Measurements from ENCODE around the gene MATCAP1.
A peak's percentile ranks its signal among the peaks of the same experiment; 100 is the strongest.

The MATCAP1 gene

DNA sequence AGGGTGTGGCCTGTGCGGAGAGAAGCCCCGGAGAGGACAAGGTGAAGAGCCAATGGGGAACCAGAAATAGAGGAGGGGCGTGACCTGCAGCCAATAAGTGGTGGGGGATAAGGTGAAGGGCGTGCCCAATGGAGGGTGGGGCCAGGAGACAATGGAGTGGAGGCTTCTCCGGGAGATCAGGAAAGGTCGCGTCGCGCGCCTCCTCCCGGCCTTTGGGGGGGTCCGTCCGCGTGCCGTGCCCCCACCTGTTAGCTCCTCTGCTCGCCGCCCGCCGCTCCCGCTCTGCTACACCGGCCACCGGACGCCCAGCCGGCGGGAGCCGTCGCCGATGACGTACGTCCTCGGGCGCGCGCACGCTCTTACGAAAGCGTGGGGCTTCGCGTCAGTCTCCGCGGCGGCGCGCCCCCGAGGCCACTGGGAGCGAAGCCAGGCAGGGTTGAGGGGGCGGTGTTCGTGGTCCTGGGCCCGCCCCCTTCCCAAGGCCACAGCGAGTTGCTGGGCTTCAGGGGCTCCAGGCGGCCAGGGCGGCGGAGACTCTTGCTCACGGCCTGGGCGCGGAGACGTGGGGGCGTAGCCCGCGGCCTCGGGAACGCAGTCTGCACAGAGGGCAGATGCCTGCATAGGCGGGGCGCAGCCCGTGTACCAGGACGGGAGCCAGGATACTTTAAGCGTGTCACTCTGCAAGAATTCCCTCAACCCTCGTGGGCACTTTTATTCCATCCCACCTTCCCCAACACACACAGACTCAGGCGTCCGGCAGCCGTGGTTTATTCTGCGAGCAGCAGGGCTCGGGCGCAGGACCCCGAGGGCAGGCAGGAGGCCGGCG, at the start of gene MATCAP1:
Gene MATCAP1 (minus strand): TSS at position 337 of the 826 bp plus-strand sequence. CDS start 3,353 bp downstream, outside the sequence.
- DNase-seq: peak; percentile 98

DNA sequence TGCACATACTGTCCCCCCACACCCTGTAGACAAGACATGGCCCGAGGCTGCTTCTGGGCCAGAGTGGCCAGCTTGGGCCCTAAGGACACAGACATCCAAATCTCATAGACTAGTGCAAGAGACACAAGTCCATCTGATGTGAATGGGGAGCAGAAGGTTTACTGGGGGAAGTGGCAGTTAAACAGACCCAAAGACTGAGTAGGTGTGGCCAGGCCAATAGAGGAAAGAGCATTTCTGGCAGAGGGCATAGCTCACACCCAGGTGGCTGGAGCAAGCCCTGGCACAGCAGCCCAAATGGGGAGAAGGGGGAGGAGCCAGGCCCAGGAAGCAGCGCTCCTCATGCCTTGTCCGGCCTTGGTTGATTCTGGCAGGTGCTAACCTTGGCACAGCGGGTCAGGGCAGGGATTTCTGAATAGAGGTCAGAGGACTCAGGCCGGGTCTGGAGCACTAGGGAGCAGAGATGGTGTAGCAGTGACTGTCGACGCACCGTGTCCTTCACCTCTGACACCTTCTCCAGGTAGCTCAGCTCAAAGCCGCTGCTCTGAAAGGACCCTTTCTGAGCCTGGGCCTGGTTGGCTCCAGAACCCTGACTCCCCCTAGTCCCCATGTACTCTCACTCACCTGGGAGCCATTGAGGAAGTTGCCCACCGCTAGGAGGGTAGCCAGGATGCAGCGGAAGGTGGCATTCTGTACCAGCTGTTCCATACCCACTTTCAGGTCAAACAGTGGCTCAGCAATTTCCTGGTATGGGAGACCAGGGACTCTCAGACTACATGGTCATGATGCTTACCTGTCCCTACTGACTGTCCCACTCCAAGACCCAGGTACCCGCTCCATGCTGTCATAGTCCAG, 47.3 kb upstream of the MATCAP1 start:
- no peak for DNase-seq

DNA sequence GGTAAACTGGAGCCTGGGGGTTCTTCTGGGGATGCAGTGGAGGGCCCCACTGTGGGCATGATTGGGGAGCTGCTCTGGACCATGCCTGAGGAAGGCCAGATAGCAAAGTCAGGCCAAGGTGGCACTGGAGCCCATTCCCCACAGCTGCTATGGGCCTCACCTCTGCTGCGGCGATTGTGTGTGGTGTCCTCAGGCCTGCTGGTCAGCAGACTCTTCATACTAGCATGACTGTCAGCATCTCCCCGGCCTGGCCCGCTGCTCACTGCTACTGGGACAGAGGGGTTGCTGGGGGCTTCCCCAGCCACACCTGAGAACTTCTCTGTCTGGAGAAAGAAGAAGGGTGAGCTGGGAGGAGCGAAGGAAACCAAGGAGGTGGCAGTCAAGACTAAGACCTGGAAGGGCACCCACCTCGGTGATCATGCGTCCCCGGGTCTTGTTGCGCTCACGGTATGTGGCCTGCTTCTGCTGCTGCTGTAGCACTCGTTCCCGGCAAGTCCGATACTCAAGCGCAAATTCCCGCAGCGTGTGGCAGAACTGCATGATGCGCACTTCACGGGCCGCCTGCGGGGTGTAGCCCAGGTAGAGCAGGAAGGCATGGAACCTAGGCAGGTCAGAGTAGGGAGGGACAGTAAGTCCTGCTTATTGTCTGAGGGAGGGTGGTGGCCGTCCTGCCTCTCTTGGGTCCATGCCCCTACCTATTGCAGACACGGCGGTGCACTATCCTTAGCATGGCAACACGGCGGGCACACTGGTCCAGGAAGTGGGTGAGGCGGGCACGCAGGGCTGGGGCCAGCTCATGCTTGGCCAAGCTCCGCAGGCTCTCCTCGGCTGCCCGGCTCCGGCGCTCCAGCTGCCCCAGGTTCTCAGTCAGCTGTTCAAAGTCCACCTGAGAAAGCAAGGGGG, 46.4 kb upstream of the MATCAP1 start:
- no peak for DNase-seq

DNA sequence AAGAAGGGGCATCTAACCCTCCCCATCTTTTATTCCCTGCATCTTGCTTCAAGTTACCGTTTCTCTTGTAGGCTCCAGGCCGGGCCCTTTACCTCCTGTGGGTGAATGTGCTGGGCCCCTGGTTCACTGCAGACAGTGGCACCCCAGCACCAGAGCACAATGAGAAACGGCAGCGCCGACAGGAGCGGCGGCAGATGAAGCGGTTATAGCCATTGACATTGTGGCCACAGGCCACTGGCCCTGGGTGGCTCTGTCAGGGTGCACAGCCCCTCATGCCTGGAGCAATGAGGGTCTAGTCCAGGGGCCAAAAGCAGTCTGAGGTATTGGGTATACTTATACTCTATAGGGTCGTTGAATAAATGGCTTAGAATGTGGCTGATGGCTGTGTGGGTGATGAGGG, 45.1 kb upstream of the MATCAP1 start:
- DNase-seq: no peak

DNA sequence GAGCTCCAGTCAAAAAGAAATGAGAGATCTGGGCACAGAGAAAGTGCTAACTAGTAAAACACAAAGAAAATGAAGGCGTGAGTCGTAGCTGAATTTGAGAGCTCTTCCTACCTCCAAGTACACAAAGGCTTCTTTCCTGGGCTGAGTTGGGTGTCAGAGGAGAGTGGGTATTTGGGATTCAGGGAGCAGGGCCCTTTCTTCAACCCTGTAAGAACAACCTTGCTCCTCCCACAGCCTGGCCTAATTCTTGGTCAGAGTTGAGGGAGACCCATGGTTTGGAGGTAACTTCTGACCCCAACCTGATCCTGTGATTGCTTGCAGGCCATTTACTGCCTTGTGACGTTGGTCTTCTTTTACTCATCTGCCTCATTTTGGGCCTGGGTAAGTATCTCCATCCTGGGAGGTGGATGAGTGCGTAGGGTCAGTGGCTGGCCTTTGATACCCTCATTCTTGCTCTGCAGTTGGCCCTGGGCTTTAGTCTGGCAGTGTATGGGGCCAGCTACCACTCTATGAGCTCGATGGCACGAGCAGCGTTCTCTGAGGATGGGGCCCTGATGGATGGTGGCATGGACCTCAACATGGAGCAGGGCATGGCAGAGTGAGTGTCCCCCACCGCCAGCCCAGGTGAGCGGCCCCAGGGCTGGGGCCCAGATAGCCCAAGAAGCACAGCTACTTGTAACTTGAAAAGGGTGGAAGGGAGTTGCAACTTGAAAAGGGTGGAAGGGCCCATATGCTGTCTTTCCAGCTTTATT, 44.4 kb upstream of the MATCAP1 start:
- no peak for DNase-seq

DNA sequence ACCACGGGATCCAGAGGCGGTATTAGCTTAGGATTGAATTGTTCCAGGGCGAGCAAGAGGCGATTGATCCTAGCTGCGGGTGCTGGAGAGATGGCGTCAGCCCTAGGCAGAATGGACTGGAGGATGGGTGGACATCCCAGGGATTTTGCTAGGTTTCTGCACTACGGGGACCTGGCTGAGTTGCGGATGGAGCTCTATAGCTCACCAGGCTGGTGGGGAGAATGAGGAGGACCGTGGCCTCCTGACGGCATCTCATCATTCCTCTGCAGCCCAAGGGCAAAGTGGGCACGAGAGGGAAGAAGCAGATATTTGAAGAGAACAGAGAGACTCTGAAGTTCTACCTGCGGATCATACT, 43.8 kb upstream of the MATCAP1 start:
- no peak for DNase-seq

DNA sequence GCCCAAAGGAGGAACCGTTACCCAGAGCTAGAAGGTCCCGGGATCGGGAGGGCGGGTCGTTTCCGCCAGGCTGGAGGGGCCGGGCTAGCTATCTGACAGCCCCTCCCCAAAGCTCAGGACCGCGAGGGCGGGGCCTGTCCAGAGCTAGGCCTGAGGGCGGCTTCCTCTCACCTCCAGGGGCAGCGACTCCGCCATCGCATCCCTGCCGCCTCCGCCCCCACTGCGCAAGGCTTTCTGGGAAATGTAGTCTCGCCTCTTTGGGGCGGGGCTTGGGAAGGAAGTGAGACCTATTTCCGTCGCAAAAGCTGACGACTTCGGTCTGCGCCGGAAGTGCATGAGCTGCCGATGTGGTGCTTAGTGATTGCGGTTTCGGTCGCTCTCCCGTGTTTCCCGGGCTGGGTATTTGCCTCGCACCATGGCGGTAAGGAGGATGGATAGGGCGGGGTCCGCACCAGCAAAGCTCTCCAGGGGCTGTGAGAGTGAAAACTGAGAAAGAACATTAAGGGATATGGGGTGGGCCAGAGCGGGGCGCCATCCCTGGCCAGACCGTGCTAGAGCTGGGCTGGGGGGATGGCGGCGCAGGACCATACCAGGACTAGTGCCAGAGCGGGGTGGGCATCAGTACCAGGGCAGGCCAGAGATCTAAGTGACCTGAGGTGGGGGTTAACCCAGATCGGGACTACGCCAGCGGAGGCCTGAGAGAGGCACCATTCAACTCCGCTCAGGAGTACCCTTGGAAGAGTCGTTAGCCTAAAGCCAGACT, 43.2 kb upstream of the MATCAP1 start, which contains the start of gene TMEM208:
Gene TMEM208 (plus strand): TSS at position 327 of the 763 bp plus-strand sequence. CDS start 89 bp downstream, at position 416.
- DNase-seq: peak; percentile 99

DNA sequence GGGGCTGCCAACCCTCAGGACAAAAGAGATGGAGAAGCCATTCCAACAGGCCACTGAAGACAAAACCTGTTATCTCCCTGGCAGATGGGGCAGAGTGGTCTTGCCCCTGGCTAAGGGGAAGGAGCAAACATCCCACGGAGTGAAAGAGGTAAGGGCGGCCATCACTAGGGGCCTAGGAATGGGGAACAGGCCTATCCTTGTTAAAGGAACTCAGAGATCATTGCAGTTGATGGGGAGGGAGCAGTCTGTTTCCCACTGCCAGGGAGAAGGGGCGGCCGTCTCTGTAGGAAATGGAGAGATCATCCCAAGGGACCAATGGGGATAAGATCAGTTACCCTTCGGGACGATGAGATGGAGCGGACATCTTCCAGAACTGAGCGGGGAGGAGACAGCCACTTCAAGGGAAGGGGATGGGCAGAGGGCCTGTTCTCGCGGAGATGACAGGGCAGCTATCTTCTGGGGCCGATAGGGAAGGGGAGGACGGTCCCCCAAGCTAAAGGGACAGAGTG, 42.6 kb upstream of the MATCAP1 start:
- no peak for DNase-seq

DNA sequence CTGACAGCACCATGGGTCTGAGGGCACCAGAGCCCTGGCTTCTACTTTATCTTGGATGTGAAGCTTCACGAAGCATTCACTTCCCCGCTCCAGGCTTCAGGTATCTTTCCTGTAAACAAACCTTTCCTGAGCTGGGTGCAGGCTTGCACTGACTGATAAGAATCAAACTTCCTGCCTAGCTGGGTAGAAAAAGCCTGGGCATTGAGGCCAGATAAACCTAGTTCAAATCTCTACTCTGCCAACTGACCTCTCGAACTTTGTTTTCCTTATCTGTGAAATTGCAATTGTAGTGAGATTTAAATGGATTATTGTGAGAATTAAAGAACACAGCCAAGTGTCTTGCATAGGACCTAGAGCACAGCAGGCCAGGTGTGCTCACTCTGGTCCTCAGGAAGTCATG, 40.2 kb upstream of the MATCAP1 start:
- no peak for DNase-seq

DNA sequence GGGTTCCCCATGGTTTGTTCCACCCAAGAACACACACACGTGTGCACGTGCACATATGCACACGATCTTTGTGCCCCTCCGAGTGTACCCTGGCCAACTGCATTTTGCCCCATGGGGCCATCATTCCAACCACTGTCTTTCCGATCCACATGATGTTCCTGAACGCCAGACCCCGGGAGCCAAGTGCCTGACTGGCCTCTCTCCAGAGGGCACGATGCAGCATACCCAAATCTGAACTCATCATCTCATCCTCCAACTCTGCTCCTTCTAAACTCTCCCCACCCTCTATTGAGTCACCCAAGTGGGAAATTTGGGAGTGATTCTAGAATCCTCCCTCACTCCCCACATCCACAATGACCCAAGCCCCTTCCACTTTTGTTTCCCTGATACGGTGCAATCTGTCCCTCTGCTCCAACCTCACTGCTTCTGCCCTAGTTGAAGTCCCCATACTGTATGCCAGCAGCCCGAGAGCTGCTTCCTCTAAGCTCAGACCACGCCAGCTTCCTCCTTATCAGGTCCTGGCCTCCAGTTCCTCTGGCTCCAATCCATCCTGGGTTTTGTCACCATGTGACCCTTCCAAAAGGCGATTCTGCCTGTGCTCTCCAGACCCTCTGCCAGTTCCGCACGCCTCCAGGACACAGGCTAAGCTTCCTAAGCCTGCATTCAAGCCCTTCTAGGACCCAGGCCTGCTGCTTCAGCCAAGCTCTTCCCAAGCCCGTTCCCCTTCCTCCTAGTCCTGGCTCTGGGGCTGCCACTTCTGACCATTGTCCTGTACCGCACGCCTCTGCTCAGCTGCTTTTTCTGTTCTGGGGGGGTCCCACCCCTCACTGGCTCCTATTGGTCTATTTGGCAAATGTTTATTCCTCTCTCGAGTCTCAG, 33.1 kb upstream of the MATCAP1 start:
- no peak for DNase-seq

DNA sequence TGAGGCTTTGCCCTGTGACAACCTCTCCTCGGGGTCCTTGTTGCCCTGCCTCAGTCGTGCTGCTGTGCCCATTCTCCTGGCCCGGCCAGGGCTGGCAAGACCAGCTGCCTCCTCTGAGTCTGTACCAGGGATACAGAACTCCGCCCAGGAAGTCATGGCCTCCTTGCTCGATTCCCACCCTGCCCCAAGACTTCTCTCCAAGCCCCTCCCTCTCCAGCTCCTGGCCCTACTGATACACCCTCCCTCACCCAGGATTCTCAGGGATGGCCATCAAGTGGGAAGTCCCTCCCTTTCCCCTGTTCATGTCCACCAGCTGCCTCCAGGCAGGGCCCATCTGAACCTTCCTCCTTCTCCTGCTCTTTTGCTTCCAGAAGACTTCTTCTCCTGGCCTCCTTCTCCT, 31.9 kb upstream of the MATCAP1 start:
- DNase-seq: no peak

DNA sequence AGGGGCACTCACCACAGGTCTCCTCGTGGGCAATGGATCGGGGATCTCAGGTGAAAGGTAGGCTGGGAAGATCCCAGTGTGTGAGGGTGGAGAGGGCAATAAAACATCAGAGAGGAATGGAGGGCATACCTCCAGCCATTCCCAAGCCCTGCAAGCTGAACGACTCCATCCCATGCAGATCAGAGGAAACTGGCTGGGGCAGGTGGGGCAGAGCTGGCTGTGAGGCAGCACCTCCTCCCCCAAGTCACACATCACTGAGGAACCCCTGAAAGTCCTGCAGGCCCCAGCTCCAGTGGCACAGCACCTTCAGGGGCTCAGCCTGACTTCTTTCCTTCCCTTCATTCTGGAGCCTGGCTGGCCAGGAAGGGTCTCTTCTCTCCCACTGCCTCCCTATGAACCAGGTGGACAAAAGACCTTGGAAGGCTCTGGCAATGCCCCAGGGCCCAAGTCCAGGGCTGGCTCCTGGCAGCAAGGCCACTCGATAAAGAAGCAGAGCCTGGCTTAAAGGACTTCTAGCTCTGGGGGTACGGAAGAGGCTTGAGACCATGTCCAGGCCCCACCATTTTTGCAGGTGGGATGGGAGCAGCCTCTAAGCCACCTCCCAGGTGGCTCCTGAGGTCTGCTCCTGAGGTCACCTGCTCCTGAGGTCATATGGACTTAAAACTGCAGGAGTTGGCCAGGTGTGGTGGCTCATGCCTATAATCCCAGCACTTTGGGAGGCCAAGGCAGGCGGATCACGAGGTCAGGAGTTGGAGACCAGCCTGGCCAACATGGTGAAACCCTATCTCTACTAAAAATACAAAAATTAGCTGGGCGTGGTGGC, 29.6 kb upstream of the MATCAP1 start:
- DNase-seq: no peak

DNA sequence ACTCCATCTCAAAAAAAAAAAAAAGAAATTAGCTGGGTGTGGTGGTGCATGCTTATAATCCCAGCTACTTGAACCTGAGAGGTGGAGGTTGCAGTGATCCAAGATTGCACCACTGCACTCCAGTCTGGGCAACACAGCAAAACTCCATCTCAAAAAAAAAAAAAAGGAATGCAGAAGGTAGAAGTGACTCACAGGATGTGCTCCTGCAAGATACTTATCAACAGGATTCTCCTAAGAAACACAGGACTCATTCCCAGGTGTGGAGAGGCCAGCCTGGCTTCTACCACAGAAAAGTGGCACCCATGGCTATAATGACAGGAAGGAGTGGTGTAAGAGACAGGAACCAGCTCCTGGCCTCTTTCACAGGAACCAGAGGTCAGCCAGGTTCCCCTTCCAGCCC, 29.0 kb upstream of the MATCAP1 start:
- no peak for DNase-seq

DNA sequence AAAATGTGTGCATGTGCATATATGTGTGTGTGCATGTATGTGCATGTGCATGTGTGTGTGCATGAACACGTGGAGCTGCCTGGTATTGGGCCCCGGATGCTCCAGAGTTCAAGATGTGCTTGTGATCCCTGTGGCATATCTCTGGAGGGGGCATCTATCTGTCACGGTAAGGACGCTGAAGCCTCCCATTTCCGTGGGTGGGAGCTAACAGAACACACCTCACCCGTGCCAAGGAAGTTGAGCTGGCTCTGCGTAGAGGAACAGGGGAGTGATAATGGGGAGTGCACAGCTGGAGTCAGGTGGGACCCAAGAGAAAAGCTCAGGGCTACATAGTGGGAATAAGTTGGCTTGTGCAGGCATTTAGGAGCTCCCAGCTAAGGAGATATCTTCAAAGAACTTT, 27.9 kb upstream of the MATCAP1 start:
- no peak for DNase-seq

DNA sequence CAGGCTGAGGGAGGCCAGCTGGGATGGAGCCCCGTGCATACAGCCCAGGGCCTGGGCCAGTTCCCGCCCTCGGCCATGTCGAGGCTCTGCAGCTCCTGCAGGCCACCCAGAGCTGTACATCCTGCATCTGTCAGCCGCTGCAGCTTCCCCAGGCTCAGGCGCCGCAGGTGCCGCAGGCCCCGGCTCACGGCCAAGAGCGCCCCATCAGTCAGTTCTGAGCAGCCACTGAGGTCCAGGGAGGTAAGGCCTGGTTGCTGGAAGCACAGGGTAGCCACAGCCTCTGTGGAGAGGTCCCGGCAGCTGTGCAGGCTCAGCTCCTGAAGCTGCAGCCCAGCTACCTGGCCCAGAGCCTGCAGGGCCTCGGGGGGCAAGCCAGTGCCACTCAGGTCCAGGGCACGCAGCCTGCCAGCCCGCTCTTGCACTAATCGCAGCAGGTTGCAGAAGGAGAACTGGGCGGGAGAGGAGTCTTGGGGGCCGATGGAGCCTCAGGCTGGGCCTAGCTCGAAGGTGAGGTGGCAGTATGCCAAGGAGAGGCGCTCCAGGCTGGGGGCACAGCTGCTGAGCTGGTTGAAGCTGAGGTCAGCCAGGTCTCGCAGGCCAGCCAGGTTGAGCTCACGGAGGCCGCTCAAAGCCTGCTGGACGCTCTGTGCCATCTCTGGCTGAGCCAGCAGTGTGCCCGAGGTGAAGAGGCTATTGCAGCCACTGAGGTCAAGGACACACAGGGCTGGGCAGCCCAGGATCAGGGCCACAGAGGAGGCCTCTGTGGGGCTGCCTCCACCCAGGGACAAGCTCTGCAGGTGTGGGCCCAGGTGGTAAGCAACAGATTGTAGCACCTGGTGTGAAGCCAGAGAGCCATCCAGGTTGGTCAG, 26.5 kb upstream of the MATCAP1 start:
- no peak for DNase-seq

DNA sequence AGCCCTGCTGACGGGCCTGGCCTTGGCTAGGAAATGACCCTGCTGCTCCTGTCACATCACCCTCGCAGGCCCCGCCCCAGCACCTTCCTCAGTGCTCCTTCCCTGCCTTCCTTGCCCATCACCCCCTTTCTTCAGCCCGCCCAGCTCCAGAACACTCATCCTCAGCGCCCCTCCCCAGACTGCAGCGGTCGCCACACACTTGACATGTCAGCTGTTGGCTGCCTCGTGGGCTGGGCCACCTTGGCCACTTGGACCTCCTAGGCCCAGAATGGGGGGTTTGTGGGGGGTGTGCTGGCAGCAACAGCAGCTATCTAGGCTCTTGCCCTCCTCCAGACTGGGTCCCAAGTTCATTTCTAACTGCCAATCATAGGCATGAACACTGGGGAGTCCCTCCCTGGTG, 25.8 kb upstream of the MATCAP1 start:
- DNase-seq: no peak

DNA sequence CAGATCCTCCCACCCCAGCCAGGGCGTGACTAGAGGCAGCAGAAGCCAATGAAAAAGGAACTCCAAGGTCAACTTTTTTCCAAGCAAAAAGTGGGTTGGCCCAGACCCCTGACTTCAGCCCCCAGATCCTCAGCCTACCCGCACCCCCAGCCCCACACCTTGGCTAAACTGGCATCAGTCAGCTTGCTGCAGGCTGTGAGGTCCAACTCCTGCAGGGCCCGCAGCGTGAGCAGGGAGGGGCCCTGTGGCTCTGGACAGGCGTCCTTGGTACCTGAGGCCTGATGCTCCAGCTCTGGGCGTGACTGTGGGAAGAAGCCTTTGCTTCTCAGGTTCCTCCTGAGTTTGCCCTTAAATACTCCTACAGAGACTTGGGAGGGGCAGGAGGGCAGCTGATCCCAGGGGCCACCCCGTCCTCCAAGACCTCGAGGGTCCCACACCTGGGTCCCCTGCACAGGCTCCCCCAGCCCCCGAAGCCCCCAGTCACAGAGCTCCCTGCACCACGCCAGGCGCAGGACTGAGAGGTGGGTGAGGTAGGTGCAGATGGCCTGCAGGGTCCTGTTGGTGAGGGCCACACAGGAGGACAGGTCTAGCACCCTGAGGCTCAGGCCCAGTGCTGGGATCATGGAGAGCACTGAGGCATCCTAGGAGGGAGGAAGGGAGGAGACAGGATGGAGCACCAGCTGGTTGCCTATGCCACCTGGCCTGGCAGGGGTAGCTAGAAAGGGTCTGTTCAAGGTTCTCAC, 24.6 kb upstream of the MATCAP1 start:
- no peak for DNase-seq
